Left lung (tissue), 10 donors: ENCODE data around the gene DUSP10. TPM values are rescaled to one million over a fixed set of nuclear protein-coding genes. Genes with fewer than 3 reads are reported as not detected.

ENCODE experiments used
- ATAC-seq: fragments of 200-7000 bp; cut with Tn5 transposase; one replicate; pipeline ENCODE4 v1.9.1; 2020; ENCODE audit warnings: moderate library complexity
- DNase-seq, 4 donors: peaks; one replicate each; pipeline ENCODE4 v3.0.0-alpha.2; 2013 to 2020
- H3K27ac ChIP-seq, 2 donors: fragments of 200-600 bp; sonication (generic) in 1 of 2; one replicate each; pipeline versions ENCODE4 v1.5.0 to v1.8.0; 2020 to 2021
- H3K27me3 ChIP-seq, 2 donors: fragments of 200-600 bp; sonication (generic) in 1 of 2; one replicate each; pipeline versions ENCODE4 v1.5.0 to v1.8.0; 2020 to 2021
- H3K36me3 ChIP-seq, 2 donors: fragments of 200-600 bp; sonication (generic) in 1 of 2; one replicate each; pipeline versions ENCODE4 v1.5.0 to v1.8.0; 2020 to 2021
- H3K4me1 ChIP-seq, 2 donors: fragments of 200-600 bp; one replicate each; pipeline ENCODE4 v1.8.0; 2021
- H3K4me3 ChIP-seq, 2 donors: fragments of 200-600 bp; sonication (generic) in 1 of 2; one replicate each; pipeline versions ENCODE4 v1.5.0 to v1.8.0; 2020 to 2021; ENCODE audit warnings: mild to moderate bottlenecking in 1 of 2
- H3K9me3 ChIP-seq, 2 donors: fragments of 200-600 bp; sonication (generic) in 1 of 2; one replicate each; pipeline versions ENCODE4 v1.5.0 to v1.8.0; 2020 to 2021
- intact Hi-C, 2 donors: fragments of 100-400 bp; cut with DNase I; formaldehyde crosslinking; loops; one replicate each; pipeline versions ENCODE4 v1.11.2 to v1.14.2; 2022
- polyA plus RNA-seq, 6 donors: library from polyadenylated mRNA; unstranded; fragments of 120-200 nt; gene quantifications; one replicate each; pipeline ENCODE4 v1.2.1, GENCODE V29; 2013; ENCODE audit not compliant: insufficient read length in 6 of 6
- total RNA-seq, 2 donors: library from RNA; stranded (reverse); fragmentation: NEBNext Ultra II Directional; extraction: Animal tissue kit (Norgen Biotek cat#: 25700); gene quantifications; one replicate each; pipeline ENCODE4 v1.2.1, GENCODE V29; 2021
- TF ChIP-seq, protein P1 (sequence below), 2 donors: fragments of 200-600 bp; sonication (generic) in 1 of 2; IDR thresholded peaks; one replicate each; pipeline versions ENCODE4 v1.5.0 to v1.8.0; 2021; ENCODE audit warnings: antibody characterized with exemption in 2 of 2
- donor health status: DM: no; HTN: yes; CAD: no.
- donor health status: DM: no; HTN: no; CAD: no.

The DUSP10 gene
- total and polyA plus RNA-seq, 8 donors, result 4.6 to 14.5 (median 6.8) TPM

DNA sequence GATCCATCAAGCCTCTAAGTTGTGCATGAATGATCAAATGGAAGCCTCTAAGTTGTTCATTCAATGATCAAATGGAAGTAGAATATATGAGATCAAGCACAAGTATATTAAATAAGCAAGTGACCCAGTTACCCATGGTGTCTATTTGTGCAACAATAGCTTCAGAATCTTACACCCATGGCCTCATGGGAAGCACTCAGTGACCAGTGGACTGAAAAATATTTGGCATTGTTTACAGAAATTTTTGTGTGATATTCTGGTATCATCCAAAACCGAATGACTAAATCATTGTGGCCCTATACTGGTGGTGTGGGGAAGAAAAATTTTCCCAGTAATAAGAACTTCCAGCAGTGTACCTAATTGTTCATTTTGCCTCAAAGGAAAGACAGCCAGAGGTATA lies 46.6 kb downstream of the DUSP10 start:
- Histone ChIP-seq H3K36me3 (no peaks in the 10 kb centered on the region), H3K27me3 (no peaks in the 10 kb centered on the region), H3K4me1 (peaks cover 0 to 11% of the 10 kb centered on the region in 2 donors), H3K9me3 (peaks cover 0 to 7% of the 10 kb centered on the region in 2 donors), H3K4me3 (no peak overlapping the region), H3K27ac (no peak overlapping the region)
- intact Hi-C loops, result no loop called here
- DNase-seq (no peak), ATAC-seq (no peak)
- TF ChIP-seq, protein P1, sequence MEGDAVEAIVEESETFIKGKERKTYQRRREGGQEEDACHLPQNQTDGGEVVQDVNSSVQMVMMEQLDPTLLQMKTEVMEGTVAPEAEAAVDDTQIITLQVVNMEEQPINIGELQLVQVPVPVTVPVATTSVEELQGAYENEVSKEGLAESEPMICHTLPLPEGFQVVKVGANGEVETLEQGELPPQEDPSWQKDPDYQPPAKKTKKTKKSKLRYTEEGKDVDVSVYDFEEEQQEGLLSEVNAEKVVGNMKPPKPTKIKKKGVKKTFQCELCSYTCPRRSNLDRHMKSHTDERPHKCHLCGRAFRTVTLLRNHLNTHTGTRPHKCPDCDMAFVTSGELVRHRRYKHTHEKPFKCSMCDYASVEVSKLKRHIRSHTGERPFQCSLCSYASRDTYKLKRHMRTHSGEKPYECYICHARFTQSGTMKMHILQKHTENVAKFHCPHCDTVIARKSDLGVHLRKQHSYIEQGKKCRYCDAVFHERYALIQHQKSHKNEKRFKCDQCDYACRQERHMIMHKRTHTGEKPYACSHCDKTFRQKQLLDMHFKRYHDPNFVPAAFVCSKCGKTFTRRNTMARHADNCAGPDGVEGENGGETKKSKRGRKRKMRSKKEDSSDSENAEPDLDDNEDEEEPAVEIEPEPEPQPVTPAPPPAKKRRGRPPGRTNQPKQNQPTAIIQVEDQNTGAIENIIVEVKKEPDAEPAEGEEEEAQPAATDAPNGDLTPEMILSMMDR (IDR thresholded peaks at IDR 0.05), result no peak

DNA sequence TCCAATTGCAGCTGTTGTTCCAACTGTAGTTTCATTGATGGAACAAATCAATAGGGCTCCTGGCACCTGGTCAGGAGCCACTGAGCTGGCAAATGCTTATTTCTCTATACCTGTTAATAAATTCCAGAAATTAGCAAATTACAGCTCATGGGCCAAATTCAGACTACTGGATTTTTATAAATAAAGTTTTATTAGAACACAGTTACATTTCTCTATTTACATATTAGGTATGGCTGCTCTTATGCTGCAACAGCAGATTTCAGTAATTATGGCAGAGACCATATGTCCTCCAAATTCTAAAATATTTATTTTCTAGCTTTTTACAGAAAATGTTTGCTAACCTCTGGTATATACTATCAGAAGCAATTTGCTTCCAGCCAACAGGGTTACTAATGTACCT lies 47.8 kb downstream of the DUSP10 start:
- Histone ChIP-seq H3K27me3 (no peaks in the 10 kb centered on the region), H3K36me3 (no peaks in the 10 kb centered on the region), H3K4me3 (no peak overlapping the region), H3K27ac (no peak overlapping the region), H3K9me3 (peaks cover 0 to 7% of the 10 kb centered on the region in 2 donors), H3K4me1 (peaks cover 0 to 11% of the 10 kb centered on the region in 2 donors)
- ATAC-seq, result no peak
- TF ChIP-seq, protein P1 (IDR thresholded peaks at IDR 0.05), result no peak
- DNase-seq, result no peak
- intact Hi-C loops, result no loop called here

DNA sequence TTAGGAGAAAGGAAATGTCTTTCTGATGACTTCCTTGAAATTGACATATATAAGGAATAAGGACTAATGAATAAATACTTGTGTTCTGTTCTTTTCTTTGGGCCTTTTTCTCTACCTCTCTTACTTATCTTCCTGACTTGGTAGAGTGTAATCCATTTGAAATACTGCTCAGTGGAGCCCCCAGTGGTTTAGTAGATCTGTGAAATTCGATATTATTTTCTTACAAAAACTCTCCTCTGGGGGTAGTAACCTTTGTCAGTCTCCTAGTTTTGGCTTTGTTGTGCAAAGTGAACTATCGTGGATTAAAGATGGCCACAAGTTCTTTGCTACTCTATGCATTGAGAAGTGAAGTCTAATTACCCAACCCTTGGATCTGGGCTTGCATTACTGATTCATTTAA lies 48.8 kb downstream of the DUSP10 start:
- Histone ChIP-seq H3K36me3 (no peaks in the 10 kb centered on the region), H3K9me3 (peaks cover 0 to 7% of the 10 kb centered on the region in 2 donors), H3K27me3 (no peaks in the 10 kb centered on the region), H3K4me3 (no peak overlapping the region), H3K27ac (no peak overlapping the region), H3K4me1 (peaks cover 0 to 3% of the 10 kb centered on the region in 2 donors)
- ATAC-seq (no peak), DNase-seq (no peak)
- TF ChIP-seq, protein P1 (IDR thresholded peaks at IDR 0.05), result no peak
- intact Hi-C loops, result no loop called here

DNA sequence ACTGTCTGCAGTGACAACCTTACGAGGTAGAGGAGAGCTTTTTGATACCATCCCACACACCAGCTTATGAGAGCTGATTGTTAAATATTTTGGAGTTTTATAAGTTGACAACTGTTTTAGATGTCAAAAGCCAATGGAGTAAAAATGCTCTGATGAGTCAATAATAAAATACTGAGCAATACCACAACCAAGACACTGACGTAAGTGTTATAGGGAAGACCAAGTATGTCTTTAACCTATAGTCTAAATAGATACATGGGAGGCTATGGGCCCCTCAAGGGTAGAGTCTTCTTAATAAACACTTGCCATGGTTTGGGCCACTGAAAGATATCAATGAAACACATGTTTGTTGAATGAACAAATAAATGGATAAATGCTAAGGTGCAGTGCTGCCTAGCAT lies 49.2 kb downstream of the DUSP10 start:
- ATAC-seq, result no peak
- TF ChIP-seq, protein P1 (IDR thresholded peaks at IDR 0.05), result no peak
- H3K36me3 ChIP-seq, result no peaks in the 10 kb centered on the region
- H3K27me3 ChIP-seq, result no peaks in the 10 kb centered on the region
- DNase-seq, result no peak
- H3K9me3 ChIP-seq, result peaks cover 0 to 7% of the 10 kb centered on the region in 2 donors
- H3K4me1 ChIP-seq, result no peaks in the 10 kb centered on the region
- intact Hi-C loops, result no loop called here
- H3K27ac ChIP-seq, result no peak overlapping the region
- no peak overlapping the region for H3K4me3 ChIP-seq

DNA sequence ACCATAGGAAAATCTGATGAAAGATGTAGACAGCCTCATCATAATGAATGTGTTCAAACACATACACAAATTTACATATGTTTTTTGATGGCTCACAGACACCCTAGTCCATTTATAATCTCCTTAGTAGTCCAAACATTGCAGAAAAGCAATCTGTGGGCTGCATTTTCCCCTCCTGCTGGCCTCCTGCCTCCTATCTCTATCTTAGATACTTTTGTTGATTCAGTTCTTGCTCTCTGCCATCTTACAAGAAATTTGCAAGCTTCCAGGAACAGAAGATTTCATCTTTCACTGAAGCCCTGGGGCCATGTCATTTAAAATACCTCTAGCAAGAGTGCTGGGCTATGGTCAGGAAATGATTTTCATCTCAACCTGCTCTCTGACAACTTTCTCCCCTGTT lies 50.6 kb downstream of the DUSP10 start:
- Histone ChIP-seq H3K36me3 (no peaks in the 10 kb centered on the region), H3K27me3 (no peaks in the 10 kb centered on the region), H3K4me3 (no peak overlapping the region), H3K4me1 (no peaks in the 10 kb centered on the region), H3K27ac (no peak overlapping the region), H3K9me3 (peaks cover 0 to 7% of the 10 kb centered on the region in 2 donors)
- intact Hi-C loops, result no loop called here
- ATAC-seq (no peak), DNase-seq (no peak)
- TF ChIP-seq, protein P1 (IDR thresholded peaks at IDR 0.05), result no peak
